Stimulated activated CD4-positive, alpha-beta T cell treated with anti-CD3 and anti-CD28 coated beads, Interleukin-2, amount 100 ng/mL, for 4 hours (primary cell): ENCODE results near the gene HOXC12.

Experiments used
- DNase-seq: peaks from one replicate; pipeline ENCODE4 v3.0.0-alpha.2; 2020; ENCODE audit warnings: low read depth

The HOXC12 gene

DNA sequence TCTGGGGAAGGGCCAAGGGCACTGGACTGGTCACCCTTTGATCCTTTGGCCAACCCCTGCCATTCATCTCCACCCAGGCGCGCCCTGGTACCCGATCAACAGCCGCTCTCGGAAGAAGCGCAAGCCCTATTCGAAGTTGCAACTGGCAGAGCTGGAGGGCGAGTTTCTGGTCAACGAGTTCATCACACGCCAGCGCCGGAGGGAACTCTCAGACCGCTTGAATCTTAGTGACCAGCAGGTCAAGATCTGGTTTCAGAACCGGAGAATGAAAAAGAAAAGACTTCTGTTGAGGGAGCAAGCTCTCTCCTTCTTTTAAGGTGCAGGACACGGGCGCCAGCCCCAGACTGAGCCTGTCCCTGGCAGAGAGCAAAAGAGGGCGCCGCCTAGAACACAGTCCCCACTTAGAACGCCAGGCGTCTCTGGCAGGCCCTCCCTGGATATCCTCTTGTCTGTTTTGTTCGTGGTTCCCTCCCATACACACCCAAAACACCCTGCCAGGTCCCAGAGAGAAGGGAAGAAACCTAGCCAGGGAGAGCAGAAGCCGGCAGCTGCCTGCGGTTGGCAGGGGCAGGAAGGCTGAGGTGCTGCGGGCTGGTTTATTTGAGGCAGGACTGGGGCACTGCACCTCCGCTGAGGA, 1.7 kb downstream of the HOXC12 start:
- no peak for DNase-seq

DNA sequence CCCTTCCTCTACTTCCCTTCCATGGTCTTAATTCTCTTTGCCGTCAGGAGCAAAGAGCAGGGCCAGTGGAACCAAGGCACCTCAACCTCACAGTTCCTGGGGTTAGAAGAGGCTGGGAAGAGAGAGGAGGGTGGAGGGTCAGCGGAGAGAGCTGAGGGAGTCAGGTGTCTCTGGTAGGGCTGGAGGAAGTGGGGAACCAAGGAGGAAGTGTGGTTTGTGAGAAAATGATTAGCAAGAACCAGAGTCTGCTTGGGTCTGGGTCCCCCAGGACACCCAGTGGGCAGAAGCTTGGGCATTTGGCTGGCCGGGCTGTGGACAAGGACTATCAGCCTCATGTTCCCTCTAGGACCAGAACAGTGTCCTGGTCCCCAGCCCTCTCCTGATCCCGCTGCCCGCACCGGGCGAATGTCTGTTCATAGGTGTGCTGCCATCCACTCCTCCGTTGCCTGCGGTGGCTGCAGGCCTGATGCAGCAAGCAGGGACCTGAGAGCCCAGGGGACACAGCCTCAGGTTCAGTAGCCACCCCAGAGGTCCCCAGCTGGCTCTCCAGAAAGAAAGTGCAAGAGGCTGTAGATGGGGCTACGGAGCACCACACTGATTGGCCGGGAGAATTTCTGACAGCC, 2.3 kb downstream of the HOXC12 start:
- no peak for DNase-seq

DNA sequence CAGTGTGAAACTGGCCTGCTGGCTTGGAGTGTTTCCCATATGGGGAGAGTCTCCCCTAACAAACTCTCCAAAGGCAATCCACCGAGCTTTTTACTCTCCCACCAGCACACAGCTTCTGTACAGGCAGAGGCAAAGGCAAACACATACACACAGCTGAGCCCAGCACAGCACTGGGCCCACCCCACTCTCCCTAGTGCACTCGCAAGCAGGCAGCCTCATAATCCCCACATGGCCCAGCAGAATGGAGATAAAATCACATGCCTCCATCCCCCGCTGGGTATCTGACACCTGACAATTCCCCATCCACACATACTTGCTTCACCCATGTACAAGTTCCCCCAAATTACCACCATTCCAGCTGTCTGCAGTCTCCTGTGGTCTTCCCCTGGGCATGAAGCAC, 3.4 kb downstream of the HOXC12 start:
- DNase-seq: no peak

DNA sequence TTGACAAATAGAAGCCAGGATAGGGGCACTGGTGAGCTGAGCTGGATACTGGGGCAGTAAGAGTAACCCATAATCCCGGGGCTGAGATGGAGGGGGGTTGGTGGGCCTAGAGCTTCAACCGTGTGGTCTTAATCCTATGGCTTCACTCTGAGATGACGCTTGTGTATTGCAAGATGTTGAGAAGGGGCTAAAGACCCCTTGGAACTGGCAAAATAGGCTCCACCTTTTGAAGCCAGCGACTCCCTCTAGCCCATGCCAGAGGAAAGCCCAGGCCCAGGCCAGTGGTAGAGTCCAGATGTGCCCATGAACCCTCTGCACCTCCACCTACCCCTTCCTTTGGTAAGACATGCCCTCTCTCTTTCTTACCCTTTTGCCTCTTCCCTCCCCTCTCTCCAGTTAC, 4.6 kb downstream of the HOXC12 start:
- no peak for DNase-seq

DNA sequence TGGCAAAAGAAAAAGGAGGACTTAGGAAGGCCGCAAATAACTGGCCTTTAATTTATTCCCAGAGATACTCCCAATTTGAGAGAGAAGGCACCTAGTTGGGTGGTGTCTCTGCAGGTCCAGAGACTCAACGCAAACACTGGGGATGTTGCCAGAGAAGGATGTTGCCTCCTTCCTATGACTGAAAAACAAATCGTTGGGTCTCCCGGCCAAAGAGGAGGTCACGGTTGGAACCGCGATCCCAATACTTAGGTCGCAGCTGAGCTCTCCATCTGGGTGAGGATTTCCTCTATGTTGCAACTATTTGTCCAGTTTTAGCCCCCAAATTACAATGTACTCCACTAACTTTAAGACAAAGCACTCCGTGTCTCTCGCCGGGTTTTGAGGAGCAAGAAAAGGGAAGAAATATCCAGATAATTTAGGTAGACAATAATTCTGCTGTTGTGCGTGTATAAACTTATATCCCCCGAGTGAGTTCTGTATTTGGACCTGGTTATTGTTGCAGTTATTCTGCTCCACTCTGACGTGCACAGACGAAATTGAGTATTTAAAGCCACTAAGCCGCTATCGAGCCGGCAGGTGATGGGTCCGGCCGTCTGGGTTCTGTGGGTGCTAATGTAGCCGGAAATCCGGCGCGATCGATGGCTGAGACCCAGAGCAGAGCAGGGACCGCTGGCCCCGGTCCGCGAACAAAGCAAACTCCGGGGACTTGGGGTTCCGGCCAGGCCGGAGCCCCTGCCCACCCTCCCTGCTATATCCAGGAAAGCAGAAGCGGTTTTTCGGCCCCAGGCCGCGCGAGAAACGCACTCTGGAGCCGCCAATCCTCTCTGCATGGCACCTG, 5.7 kb downstream of the HOXC12 start:
- DNase-seq: no peak

DNA sequence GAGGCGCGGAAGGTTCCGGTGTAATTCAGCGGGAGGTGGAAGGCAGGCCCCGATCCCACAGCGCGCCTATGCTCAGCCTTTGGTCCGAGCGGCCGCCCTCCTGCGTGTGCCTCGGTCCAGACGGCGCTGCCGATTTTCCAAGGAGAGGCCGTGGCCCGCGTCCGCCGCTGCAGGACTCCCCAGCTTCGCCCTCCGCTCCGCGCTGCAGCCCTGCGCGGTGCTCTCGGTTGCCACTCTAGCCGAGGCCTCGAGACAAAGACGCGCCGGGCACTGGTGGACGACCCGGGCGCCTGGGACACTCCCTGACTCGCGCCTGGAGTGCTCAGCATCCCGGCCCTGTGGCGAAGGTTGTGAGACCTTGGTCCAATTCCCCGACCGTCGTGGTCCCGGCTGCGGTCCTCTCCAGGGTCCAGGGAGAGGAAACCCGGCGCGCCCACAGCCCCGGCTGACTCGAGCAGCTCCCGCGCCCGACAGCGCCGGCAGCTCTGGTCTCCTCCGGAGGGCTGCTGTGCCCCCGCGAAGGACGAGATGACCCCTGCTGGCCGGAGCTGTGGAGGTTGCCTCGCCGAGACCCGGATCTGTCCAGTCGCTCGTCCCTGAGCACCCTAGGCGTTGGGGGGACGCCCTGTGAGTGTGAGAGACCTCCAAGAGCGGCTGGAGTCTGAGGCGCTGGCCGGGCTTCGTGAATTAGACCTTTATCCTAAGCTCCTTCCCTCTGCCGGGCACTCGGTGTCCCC, 6.5 kb downstream of the HOXC12 start:
- DNase-seq: no peak

DNA sequence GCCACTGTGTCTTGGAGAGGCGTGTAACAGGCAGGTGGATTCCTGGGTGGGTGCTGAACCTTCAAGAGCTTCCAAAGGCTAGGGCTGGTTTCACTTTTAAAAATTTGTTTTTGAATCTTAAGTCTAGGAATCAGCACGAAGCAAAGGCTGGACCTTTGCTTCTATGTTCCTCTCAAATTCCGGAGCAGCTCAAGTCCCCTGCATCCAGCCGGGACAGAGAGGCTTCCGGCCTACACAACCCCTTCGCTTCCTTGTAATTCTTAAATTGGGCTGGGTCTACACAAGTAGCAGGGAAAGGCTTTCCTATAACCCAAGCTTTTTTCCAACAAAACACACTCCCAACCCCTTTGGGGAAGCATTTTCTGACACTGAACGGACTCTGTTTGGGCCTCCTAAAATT, 8.3 kb downstream of the HOXC12 start:
- no peak for DNase-seq

DNA sequence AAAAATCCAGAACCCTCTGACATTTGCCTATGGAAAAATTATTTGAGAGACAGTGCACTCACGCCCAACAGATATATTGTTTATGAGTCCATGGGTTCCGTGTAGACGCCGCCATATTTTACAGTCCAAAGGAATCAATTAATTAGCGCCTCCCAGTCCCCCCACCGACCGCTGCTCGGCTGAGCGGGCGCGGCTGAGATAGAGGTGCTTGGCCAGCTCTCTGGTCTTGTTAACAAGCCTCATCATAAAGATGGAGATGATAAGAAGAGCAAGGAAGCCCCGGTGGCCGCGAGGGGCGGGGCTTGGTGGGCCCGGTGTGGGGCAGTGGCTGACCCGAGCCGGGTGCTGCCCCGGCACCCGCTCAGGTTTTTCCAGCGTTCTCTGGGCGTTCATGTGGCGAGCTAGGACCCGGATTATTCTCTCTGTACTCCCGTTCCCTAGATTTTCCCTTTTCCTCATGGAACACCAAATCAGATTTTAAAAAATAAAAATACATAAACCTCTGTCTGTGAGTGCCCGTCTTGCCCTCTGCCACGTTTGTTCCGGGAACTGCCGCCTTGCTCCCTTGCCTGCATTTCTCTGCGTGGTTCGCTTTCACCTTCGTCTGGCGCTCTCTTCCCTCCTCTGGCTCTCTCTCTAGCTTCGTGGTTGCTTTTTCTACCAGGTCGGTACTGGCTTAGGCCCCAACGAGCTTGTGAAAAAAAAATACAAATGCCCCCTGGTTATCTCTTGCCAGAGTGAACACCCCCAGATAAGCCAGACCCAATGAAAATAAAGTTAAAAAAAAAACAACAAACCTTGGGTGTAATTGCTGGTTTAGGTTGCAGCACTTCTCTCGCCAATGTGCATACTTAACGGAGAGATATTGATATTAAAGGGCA, 9.0 kb downstream of the HOXC12 start:
- DNase-seq: no peak

DNA sequence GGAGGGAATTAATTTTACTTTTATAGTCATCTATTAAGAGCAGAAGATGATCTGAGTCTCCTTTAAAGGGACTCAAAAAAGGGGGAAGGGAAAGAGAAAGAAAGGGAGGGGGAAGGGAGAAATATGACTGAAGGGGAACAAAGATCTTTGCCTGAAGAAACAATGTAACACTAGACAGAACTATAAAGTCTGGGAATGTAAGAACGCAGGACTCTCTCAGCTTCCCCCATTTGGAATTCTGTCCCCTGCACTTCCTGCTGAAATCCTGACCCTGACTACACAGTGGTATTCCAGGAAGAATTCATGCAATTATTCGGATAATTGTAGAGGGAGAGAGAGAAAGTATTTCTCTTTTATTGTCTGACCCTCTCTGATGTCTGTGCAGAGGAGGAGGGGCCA, 9.6 kb downstream of the HOXC12 start:
- no peak for DNase-seq

DNA sequence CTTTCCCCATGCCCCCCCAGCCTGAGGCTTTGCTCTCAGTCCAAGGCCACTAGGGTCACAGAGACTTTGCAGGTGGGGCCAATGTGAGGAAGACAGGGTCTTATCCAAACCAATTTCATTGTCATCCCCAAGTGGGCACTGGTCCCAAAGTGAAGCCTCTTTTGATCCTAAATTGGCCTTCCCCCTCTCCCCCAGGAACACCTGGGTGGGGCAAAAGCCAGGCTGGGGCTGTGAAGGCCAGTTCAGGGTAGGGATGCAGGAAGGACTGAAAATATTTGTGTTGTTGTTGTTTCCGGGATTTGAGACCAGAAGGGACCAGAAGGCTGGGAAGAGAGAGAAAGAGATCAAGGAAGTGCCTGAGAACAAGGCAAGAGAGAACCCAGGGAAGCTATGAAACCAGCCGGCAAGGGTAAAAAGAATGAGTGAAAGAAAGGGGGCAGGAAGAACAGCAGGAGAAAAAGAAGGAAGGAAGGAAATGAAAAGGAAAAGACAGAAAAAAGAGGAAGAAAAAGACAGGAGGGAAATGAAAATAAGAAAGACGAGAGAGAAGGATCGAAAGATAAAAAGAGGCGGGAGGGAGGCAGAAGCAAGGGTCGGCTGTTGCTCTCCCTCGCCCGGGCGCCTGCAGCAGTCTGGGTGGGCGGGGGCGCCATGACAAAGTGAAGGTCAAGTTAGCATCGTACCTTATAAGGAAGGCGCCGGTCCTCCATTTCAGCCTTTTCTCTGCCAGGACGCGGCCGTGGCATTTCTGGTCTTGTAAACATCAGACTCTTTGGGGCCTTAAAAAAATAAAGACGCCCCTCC, 10.8 kb downstream of the HOXC12 start:
- DNase-seq: no peak

DNA sequence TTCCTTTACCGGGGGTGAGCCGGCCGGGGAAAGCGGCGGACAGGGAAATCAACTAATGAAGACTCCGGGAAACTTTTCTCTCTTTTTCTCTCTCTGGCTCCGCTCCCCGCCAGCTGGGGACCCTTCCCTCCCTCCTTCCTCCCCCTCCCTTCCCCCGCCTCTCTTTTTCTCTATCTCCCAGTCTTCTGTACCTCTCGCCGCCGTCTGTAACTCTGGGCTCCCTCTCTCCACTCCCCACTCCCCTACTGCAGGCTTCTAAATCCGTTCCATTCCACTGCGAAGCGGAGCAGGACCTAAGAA, 11.3 kb downstream of the HOXC12 start:
- no peak for DNase-seq

DNA sequence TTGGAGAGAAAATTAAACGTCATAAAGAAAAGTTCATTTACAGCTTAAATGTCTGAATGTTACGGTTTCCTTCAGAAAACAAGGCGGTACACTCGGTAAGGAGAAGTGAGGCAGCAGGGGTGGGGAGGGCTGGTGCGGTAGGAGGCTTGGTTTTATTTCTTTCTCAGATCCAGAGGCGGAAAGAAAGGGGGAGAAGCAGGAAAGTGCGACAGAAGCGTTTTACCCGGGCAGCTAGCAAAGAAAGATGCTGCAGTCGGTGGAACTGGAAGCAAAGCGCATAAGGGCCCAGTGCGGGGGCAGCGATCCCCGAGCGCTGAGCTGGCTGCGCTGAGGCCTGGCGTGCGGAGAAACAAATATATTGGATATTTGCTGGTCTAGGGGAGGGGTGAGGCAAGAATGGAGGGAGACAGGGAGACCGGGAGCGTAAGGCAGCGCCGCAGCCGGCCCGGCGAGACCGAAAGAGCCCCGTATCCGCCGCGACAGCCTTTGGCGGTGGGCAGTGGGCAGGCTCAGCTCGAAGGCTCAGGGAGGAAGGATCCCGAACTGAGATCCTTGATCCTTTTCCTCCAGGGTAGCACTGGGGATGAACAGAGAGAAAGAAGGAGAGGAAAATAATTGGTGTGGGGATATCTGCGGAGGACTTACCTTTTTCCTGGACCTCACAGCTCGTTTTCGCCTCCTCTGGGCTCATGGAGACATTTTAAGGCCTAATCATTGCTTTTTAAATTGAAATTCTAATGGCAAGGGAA, 11.9 kb downstream of the HOXC12 start:
- no peak for DNase-seq

DNA sequence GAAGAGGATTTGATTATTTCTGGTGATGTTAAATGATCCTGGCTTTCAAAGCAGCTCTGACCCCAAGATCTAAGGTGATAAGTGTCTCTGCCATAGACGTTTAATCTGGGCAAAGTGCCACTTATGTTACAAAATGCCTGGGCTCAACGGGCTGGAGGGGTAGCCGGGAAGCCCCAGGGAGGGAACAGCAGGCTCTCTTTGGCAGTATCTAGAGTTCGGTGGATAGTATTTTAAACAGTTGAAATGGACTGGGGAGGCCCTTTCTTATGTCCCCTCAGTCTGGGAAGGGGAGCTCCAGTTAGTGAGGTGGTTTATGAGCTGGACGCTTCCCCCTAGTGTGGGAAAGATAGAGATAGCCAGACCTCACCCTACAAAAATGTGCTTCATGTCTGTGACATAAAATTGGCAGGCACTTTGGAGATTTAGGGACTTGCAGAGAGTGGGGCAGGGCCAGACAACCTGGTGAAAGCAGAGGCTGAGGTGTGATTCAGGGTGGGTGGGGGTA, 12.8 kb downstream of the HOXC12 start:
- no peak for DNase-seq

DNA sequence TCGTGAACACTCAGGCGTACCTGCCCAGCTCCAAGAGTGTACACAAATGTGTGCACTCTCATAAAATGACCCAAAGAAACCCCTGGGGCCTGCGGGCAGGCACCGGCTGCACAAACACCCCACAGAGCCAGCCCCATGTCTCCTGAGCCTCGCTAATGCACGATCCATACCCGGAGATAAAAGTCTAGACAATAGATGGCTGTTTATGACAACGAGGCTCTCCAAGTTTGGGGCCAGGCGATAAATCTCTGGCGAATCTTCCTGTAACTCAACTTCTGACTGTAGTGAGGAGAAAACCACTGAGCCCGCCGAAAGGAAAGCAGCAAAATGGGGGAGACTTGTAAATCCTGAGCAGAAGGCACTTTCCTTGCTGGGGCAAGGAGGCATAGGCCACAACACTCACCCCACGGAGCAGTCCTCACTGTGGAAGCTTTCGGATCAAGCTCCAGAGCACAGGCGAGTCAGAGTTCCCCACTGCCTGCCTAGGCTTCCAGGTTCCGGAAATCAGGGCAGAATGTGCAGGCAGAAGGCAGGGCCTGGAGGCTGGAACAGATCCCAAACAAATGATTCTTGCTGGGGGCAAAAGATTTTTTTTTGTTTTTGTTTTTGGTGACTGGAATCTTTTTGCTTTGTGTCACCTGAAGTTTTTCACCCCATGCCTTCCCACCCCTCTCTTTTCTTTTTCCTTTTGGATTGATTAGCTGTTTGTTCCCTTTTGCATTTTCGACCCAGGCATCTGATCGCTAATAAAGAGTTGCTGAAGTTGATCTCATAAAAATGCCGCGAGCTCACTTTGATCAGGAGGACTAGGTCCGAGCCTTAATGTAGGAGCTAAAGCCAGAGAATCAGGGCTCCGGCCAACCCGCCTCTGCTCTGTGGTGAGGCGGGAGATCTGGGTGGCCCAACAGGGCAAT, 13.8 kb downstream of the HOXC12 start:
- no peak for DNase-seq

DNA sequence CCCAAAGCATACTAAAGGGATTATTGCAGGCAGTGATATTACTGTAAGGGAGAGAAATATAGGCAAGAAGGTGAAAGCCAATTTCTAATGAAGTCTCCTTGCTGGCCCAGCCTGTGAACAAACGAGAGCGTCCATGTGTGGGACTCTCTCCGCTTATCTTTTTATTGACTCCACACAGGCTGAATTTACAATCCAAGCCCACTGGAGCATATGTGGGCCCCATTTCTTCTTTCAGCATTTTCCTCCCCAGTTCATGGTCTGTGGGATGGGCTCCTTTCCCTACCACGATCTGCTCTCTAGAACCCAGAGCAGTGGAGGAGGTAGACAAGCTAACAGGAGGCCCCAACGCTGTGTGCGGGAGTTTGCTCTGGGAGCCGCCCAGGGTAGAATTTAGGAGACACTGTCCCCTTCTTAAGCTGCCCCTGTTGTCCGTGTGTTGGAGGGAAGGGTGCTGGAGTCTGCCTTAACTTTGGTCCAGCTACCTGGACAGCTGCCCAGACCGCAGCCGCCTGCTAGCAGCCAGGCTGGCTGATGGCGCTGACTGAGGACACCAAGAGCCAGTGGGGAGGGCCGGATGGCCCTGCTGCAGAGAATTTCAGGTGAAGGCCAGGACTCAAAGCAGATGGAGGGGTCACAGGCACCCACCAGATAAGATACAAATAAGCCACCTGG, 15.0 kb downstream of the HOXC12 start:
- DNase-seq: no peak

DNA sequence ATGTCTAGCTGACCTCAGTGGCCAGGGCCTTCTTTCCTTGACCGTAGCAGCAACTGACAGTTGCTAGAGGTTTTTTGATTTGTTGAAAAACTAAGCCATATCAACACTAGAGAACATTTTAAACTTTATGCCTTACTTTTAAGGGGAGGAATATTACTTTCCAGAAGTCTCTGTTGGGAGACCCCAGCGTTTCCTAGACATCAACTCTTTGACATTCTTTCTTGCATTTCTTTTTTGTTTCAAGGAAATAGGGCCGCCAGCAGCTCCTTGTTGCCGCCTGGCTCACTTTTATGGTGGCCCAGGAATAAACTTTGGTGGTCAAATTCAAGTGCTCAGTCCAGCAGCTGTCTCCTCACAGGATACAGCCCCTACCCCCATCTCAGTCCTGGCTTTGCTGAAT, 15.7 kb downstream of the HOXC12 start:
- no peak for DNase-seq

DNA sequence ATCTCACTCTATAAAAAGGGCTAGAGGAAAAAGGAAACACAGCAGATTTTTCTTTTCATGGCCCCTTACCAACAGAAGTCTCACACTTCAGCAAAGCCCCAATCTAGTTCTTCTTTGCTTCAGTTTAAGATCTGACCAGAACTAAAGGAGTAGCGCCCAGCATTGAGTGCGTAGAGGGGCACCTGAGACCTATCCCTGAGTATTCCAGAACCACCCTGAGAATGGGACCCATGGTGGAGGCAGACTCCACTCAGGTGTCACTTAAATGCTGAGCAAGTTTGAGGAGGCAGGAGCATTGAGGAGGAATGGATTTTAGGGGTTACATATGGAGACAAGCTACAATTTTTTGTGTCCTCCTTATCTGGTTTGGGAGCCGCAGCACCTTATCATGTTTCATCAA, 16.4 kb downstream of the HOXC12 start:
- DNase-seq: no peak

DNA sequence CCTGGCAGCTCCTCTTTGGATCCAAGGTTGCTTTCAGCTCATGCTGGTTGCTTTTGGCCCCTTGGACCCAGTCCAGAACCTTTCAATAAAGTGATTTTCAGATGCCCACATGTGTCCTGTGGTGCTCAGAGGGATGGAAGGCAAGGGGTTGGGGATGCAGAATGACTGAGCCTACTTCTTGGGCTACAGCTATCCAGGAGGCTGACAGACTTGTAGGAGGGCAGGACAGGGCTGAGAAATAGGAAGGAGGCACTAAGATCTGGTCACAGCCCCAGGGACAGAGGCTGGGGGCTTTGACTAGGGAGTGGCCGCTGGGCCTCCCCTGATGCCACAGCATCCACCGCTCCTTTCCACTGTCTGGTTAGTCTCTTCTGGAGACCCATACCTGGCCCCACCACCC, 17.0 kb downstream of the HOXC12 start:
- DNase-seq: no peak
